Right kidney (tissue), 1 donor: ENCODE measurements around the gene GTPBP2.
"Not testable (repeated sequence)": the region's sequence is repeated elsewhere in the genome, so short reads cannot be mapped to it uniquely, and the experiment has no call there.

ENCODE experiments used
- DNase-seq: peaks from one replicate; pipeline ENCODE4 v3.0.0-alpha.2; 2016

GTPBP2 gene

GRCh38 chr6:43624786-43625288 is 4.2 kb downstream of the GTPBP2 start:
- DNase-seq, result no peak

- no peak for DNase-seq
These were observed 4.9 kb downstream of the GTPBP2 start for GRCh38 chr6:43623880-43624785.

GRCh38 chr6:43622541-43622940 is 6.5 kb downstream of the GTPBP2 start:
- DNase-seq, result no peak

GRCh38 chr6:43621836-43622180 is 7.3 kb downstream of the GTPBP2 start:
- DNase-seq, result no peak

- no peak for DNase-seq
These were observed 7.8 kb downstream of the GTPBP2 start for GRCh38 chr6:43621078-43621835.

GRCh38 chr6:43616725-43617472 is 12.2 kb downstream of the GTPBP2 start:
- DNase-seq, result no peak

- no peak for DNase-seq
These were observed 14.7 kb downstream of the GTPBP2 start for GRCh38 chr6:43614396-43614730.

- no peak for DNase-seq
These were observed 15.2 kb downstream of the GTPBP2 start for GRCh38 chr6:43613721-43614395.

- DNase-seq, result no peak
These were observed 18.6 kb downstream of the GTPBP2 start for GRCh38 chr6:43610431-43610830.

GRCh38 chr6:43609402-43609801 is 19.7 kb downstream of the GTPBP2 start:
- no peak for DNase-seq

- no peak for DNase-seq
These were observed 20.3 kb downstream of the GTPBP2 start for GRCh38 chr6:43608807-43609206.

- DNase-seq, result peak; percentile 40
These were observed 20.7 kb downstream of the GTPBP2 start for GRCh38 chr6:43608310-43608763.

- DNase-seq, result no peak
These were observed 23.0 kb downstream of the GTPBP2 start for GRCh38 chr6:43606019-43606418.

GRCh38 chr6:43604174-43604573 is 24.9 kb downstream of the GTPBP2 start:
- no peak for DNase-seq

GRCh38 chr6:43600595-43600994 is 28.5 kb downstream of the GTPBP2 start:
- no peak for DNase-seq

- DNase-seq, result no peak
These were observed 35.1 kb downstream of the GTPBP2 start for GRCh38 chr6:43593938-43594337.

- DNase-seq, result not testable (repeated sequence)
These were observed 39.5 kb downstream of the GTPBP2 start for GRCh38 chr6:43589564-43589963.

GRCh38 chr6:43588194-43588593 is 40.9 kb downstream of the GTPBP2 start:
- no peak for DNase-seq

- DNase-seq, result no peak
These were observed 44.0 kb downstream of the GTPBP2 start for GRCh38 chr6:43584892-43585570.

- DNase-seq, result no peak
These were observed 46.2 kb downstream of the GTPBP2 start for GRCh38 chr6:43582911-43583310.

GRCh38 chr6:43579171-43579570 is 49.9 kb downstream of the GTPBP2 start:
- DNase-seq, result no peak

GRCh38 chr6:43578748-43579147 is 50.3 kb downstream of the GTPBP2 start:
- no peak for DNase-seq
